ENCODE data around the gene RCC1. TPM values are rescaled to one million over a fixed set of nuclear protein-coding genes. Genes with fewer than 3 reads are reported as not detected.
A peak's percentile ranks its signal among the peaks of the same experiment; 100 is the strongest.

The RCC1 gene
- total RNA-seq, 6 experiments from 2014 or later = 30.9 to 45.4 (median 38.4) TPM

DNA sequence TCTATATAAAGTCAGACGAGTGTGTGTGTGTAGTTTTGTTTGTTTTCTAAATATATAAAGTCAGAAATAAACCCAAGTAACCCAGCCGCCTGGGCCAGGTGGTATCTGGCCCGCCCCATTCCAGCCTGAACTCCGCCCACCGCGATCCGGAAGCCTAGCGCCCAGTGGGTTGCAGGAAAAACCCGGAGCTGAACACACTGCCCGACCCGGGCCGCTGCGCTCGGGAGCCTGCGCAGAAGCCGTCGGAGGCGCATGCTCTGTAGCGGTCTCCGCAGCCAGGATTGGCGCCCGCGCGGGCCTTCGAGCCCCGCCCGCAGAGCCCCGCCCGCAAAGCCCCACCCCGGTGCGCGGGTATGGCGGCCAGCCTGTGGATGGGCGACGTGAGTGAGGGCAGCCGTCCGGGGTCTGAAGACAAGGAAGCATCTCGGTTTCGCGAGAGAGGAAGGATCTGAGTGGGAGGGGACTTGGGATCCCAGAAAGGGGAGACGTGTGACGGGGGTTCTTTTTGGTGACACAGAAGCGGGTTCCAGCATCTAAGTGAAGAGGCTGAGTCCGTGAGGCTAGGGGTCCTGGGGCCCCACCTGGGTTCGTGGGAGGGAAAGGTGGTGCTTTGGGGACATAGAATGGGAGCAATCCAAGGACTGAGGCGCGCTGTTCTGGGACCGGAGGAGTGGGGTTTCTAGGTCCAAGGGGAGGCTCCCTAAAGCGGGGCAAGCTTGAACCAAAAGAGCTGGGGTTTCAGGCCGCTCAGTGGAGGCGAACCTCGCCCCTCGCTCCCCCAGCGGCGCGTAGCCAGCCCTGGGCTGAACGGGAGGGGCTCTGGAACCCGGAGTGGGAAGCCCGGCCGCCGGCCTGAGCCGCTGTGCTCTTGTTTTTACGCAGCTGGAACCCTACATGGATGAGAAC lies 47.2 kb downstream of the RCC1 start, which contains the start of gene TRNAU1AP:
Gene TRNAU1AP (plus strand): TSS at position 328 of the 906 bp plus-strand sequence. CDS start 26 bp downstream, at position 354.
- DNase-seq = peak; percentile 94
- Mint-ChIP-seq H3K4me1 (ENCODE audit: low read depth) (peaks cover 15% of the 10 kb centered on the region), H3K36me3 (ENCODE audit: low read depth) (peaks cover 5% of the 10 kb centered on the region; the same call in 1 of the 2 replicates), H3K4me3 (peak within 1 kb of the TSS; percentile 97), H3K27ac (peak within 1 kb of the TSS; percentile 92), H3K9me3 (no peaks in the 10 kb centered on the region), H3K27me3 (ENCODE audit: insufficient read depth) (no peaks in the 10 kb centered on the region; the same call in 1 of the 2 replicates)
- TF ChIP-seq, protein P1, sequence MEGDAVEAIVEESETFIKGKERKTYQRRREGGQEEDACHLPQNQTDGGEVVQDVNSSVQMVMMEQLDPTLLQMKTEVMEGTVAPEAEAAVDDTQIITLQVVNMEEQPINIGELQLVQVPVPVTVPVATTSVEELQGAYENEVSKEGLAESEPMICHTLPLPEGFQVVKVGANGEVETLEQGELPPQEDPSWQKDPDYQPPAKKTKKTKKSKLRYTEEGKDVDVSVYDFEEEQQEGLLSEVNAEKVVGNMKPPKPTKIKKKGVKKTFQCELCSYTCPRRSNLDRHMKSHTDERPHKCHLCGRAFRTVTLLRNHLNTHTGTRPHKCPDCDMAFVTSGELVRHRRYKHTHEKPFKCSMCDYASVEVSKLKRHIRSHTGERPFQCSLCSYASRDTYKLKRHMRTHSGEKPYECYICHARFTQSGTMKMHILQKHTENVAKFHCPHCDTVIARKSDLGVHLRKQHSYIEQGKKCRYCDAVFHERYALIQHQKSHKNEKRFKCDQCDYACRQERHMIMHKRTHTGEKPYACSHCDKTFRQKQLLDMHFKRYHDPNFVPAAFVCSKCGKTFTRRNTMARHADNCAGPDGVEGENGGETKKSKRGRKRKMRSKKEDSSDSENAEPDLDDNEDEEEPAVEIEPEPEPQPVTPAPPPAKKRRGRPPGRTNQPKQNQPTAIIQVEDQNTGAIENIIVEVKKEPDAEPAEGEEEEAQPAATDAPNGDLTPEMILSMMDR (IDR thresholded peaks at IDR 0.05) = no peak

DNA sequence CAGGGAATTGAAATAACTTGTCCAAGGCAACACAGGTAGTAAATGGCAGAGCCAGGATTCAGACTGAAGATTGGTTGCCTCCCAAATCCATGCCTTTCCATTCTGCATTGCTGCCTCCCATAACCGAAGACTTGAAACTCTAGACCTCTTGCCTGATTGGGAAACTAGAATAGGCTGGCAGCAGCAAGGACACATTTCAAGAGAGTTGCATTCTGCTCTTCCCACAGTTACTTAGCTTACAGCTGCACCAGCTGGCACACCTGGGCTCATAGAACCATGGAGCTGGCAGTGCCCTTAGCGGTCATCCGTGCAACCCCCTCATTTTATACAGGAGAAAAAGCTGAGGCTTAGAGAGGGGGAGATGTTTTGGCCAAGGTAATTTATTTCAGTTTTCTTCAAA lies 55.0 kb downstream of the RCC1 start:
- no peak overlapping the region for H3K4me3 Mint-ChIP-seq
- no peak overlapping the region for H3K27ac Mint-ChIP-seq
- TF ChIP-seq, protein P1 (IDR thresholded peaks at IDR 0.05) = no peak
- no peaks in the 10 kb centered on the region for H3K4me1 Mint-ChIP-seq (ENCODE audit: low read depth)
- H3K36me3 Mint-ChIP-seq (ENCODE audit: low read depth) = peaks cover 25% of the 10 kb centered on the region; the same call in 1 of the 2 replicates
- no peak for DNase-seq
- no peaks in the 10 kb centered on the region for H3K27me3 Mint-ChIP-seq (ENCODE audit: insufficient read depth)
- H3K9me3 Mint-ChIP-seq = no peaks in the 10 kb centered on the region

DNA sequence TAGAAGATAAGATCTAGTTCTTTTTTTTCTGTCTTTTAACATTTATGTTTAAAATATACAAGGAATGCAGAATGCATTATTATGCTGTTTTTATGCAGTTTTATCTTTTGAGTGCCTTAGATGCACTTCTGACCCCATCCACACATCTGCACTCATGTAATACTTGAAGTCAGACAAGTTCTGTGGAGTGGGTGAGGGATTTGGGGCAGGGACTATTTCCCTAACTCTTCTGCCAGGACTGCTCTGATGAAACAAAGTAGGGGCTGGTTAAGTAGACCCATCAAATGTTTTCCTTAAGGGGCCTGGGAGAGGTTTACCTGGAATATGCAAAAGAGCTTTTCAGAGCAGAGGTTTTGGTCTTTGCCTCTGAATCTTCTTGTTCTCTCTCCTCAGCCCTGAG lies 58.5 kb downstream of the RCC1 start:
- no peaks in the 10 kb centered on the region for H3K27me3 Mint-ChIP-seq (ENCODE audit: insufficient read depth)
- H3K4me3 Mint-ChIP-seq = no peak overlapping the region
- H3K36me3 Mint-ChIP-seq (ENCODE audit: low read depth) = peaks cover 36% of the 10 kb centered on the region
- TF ChIP-seq, protein P1 (IDR thresholded peaks at IDR 0.05) = no peak
- H3K27ac Mint-ChIP-seq = no peak overlapping the region
- DNase-seq = no peak
- H3K4me1 Mint-ChIP-seq (ENCODE audit: low read depth) = no peaks in the 10 kb centered on the region
- H3K9me3 Mint-ChIP-seq = no peaks in the 10 kb centered on the region

DNA sequence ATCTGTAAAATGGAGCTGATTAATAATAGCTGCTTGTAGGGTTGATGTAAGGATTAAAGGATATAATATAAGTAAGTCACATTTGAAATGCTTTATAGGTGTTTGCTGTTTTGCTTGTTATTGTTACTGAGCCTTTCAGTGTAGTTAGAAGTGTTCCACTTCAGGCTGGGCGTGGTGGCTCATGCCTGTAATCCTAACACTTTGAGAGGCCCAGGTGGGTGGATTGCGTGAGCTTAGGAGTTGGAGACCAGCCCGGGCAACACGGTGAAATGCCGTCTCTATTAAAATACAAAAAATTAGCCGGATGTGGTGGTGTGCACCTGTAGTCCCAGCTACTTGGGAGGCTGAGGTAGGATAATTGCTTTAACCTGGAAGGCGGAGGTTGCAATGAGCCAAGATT lies 59.2 kb downstream of the RCC1 start:
- Mint-ChIP-seq H3K27me3 (ENCODE audit: insufficient read depth) (no peaks in the 10 kb centered on the region), H3K9me3 (no peaks in the 10 kb centered on the region), H3K27ac (no peak overlapping the region), H3K4me1 (ENCODE audit: low read depth) (no peaks in the 10 kb centered on the region), H3K36me3 (ENCODE audit: low read depth) (peaks cover 36% of the 10 kb centered on the region), H3K4me3 (no peak overlapping the region)
- no peak for DNase-seq
- TF ChIP-seq, protein P1 (IDR thresholded peaks at IDR 0.05) = no peak

DNA sequence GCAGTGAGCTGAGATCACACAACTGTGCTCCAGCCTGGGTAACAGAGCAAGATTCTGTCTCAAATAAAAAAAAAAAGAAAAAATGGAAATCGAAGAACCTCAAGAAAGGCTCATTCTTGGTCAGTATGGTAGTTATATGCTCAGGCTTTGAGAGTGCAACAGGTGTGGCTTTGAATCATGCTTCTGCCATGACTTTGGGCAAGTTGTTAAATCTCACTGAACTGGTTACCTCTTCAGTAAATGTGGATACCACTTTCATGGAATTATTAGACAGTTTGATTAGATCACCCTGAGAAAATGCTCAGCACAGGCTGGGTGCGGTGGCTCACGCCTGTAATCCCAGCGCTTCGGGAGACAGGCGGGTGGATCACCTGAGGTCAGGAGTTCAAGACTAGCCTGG lies 59.9 kb downstream of the RCC1 start:
- Mint-ChIP-seq H3K4me1 (ENCODE audit: low read depth) (no peaks in the 10 kb centered on the region), H3K9me3 (no peaks in the 10 kb centered on the region), H3K27ac (no peak overlapping the region), H3K27me3 (ENCODE audit: insufficient read depth) (no peaks in the 10 kb centered on the region), H3K36me3 (ENCODE audit: low read depth) (peaks cover 30% of the 10 kb centered on the region), H3K4me3 (no peak overlapping the region)
- no peak for DNase-seq
- TF ChIP-seq, protein P1 (IDR thresholded peaks at IDR 0.05) = no peak
